HG02798 (cell line): ENCODE measurements around the gene DISC1.

Experiments
- ATAC-seq: cut with Tn5 transposase; IDR thresholded peaks from one replicate; pipeline ENCODE4 v1.9.1; 2021; ENCODE audit warnings: mild to moderate bottlenecking; ENCODE audit not compliant: unreplicated experiment, poor library complexity

DISC1 gene

DNA sequence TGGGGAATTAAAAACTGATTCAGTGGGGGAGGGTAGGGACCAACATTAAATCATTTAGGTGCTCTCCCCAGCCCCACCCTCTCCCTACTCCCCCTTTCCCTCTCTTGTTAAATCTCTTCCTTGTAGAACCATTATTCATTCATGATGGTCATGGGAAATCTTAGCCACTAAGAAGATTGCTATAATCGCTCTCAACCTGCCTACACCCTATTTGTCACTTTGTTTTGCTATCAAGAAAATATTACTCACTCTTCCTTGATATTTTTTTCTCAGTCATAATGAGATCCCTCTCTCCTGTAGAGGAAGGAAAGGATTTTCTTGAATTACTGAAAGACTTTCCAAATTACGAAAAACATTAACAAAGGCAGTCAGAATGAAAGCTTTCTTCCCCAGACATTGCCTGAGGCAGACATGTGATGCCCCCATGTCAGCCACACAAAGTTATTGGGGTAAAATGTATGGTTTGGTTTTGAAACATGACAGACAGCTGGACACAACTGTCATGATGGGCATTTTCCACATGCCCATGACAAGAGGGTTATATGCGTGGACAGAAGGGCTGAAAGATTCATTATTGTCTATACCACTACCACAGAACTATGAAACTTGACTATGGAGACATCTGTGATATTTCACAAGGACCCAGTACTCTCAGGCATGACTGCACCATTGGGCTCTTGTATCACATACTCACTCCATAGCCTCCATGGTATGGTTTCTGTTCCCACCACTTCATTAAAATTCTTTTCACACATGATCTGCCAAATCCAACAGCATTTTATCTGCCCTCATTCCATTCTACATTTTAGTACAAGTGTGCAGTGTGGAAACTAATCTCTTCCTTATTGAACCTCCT, 420.1 kb downstream of the DISC1 start:
- no peak for ATAC-seq

DNA sequence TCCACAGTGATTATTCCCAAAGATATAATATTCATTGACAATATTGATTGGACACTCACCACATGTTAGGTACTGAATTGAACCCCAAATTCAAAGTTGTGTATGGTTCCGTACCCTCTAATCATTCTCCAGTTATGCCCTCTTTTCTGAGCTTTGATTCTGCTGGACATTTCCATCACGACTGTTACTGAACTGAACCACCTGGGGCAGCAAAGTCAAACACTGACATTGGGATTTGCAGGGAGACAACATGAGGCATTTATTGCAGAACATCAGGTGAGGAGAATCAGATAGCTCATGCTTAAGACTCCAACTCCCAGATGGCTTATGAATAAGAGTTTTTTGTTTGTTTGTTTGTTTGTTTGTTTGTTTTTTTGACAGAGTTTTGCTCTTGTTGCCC, 420.9 kb downstream of the DISC1 start:
- no peak for ATAC-seq

DNA sequence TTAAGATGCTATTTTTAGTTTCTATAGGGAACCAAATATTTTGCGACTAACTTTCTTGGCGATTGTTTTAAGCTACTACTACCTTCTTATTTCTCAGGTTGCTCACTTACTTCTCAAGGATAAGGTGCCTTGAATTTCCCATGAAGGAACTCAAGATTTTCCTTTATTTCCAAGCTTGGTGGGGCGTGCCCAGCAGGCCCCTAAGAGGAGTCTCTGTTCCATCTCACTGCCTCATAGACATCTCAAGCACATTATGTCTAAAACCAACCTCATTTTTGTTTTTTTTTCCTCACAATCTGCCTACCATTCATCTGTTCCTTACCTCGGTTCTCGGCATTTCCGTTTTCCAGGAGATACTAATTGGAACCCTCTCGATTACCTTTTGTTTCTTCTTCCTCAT, 421.9 kb downstream of the DISC1 start:
- ATAC-seq, result no peak

DNA sequence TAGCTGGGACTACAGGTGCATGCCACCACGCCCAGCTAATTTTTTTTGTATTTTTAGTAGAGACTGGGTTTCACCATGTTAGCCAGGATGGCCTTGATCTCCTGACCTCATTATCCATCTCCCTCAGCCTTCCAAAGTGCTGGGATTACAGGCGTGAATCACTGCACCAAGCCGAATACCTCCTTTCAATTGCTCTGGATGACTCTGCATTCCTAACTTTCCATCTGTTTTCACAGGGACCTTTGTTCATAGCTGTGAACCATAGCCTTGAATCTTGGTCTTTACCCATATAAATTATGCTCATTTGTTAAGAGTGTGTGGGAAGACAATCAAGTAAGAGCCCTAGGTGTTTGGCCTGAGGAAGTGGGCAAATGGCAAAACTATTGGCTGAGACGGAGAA, 422.7 kb downstream of the DISC1 start:
- no peak for ATAC-seq

DNA sequence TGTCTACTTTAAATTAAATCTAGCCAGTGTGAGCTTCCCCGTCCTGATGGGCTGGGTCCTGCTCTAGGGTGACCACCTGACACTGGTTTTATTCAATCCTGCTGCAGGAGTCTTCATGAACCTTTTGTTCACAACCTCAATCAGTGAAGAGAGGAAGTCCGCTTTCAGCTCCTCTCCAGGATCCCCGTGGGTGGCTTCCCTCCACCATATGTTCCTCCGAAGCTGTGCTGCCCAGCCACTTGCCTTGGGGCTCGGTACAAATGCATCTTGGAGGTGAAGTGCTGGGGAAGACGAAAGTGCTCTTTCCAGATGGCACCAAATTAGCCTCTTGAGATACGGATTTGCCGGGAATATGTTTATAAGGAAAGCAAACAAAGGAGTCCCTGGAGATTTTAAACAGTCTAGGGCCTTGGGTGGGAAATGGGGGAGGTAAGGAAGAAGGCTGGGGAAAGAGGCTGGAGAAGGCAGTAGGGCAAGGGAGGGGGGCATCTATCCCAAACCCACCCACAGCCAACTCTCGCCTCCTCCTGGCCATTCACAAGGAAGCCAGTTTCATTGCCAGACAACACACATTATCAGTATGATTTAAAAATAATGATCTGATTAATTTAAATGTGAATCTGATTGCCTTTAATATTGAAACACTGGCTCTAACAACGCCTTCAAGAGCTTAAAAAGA, 430.8 kb downstream of the DISC1 start:
- no peak for ATAC-seq

DNA sequence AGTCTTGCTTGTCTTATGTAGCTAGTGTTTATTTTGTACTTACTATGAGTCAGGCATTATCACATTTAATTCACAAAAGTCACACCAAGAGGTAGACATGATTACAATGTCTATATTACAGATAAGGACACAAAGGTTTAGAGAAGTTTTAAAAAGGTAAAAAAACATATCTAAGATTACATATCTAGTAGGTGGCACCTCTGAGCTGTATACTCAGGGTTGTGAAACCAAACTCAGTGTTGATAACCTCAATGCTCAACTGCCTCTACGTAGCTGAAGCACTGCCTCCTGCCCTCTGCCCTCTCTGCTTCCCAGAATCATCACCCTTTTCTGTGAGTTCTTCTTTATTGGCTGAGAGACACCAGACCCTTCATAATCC, 431.3 kb downstream of the DISC1 start:
- no peak for ATAC-seq

DNA sequence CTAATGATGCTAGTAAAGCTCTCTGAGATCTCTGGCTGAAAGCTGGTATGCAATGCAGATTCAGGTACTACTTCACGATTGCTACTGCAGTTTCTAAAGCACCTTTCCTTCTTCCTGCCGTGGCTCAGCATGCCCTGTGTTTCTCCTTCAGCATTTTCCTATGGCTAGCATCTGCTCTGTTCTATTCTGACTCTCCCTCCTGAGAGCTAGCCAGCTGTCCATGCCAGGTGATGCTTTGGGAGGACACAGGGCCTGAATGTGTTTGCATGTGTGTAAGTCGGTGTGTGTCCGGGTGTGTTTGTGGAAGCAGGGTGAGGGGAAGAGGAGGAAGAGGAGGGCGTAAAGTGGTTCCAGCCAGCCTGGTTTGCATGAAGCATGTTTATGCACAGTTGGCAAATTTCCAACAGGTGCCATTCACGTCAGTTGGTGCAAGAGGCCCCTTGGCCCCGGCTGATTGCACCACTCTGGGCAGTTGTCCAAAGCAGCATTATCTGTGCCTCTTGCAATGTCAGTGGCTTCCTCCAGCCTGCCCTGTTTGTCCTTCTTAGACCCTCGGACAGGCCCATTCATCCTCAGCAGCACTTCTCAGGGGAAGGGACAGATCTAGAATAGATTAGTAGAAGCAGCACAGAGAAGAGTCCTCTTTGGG, 433.3 kb downstream of the DISC1 start:
- ATAC-seq, result no peak

DNA sequence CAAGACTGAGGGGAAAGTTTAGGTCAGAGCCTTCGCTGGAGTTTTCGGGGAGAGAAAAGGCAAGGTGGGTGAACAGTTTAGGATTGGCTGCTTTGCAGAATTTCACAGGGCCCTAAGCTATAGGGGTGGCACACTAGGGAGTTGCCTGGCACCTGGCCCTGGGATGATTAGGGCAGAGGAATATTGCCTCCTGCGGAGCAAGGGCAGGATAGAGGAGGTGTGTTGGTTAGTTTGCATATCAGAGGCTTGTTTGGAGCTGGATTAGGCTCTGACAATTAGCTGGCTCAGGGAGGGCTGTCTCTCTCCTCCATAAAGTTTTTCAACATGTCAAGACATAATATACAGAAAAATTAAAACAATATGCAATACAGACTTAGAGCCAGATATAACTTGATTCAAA, 436.4 kb downstream of the DISC1 start:
- no peak for ATAC-seq

DNA sequence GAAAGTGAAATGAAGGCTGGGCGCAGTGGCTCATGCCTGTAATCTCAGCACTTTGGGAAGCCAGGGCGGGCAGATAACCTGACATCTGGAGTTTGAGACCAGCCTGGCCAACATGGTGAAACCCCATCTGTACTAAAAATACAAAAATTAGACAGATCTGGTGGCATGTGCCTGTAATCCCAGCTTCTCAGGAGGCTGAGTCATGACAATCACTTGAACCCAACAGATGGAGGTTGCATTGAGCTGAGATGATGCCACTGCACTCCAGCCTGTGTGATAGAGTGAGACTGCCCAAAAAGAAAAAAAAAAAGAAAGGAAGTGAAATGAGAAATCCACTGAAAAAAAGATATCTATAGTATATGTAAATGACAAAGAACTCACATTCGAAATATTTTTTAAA, 439.9 kb downstream of the DISC1 start:
- no peak for ATAC-seq

DNA sequence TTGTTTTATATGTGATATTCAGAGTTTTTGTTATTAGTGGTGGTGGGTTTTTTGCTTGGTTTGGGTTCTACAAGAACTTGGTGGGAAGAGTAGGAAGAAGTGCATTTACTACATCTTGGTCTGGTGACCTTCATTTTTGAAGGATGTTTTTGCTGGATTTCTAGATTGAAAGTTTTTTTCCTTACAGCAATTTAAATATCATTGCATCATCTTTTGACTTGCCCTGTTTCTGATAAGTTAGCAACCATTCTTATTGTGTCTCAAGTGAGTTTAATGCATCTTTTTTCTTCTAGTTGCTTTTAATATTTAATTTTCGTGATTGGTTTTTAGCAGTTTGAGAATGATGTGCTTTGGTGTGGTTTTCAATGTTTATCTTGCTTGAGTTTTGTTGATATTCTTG, 447.7 kb downstream of the DISC1 start:
- no peak for ATAC-seq

DNA sequence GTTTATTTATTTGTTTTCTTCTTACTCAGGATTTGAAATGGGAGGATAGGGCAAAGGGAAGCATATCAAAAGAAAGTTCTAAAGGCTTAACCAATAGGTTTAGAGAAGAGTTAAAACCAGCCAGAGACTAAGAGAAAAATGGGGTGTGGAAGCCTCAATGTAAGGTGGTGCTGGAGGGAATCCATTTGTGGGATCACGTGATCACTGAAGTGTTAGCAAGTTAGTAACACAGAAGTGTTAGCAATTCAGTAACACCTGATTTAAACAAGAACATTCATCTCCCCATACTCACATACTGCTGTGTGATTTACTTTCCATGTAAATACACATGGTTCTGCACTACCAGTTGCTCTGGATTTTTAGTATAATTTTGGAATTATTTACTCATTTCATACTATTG, 451.2 kb downstream of the DISC1 start:
- ATAC-seq, result no peak

DNA sequence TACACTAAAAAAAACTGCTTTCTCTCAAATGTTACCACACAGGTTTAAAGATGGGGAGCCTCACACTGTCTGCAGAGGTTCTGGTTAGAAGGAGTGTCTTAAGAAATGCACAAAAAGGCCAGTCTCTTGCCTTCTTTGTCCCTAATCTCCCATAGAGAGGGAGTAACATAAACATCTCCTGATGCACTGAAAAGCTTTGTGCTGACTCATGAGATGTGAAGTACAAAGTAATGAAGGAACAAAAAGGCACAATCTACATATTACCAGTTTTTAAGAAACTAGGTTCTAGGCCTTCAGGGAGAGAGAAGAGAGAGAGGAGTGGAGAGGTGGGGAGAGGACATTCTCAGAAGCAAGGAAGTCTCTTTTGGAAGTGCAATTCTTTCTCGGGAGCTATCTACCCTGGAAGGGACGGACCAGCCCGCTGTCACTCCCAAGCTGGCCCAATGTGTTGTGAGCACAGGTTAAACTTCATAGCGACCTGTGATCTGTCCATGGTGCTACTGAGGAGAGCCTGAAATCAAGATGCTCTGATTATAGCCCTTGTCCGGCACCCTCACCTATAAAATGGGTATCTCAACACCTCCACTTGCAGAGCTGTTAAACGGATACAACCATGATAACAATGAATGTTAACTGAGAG, 458.1 kb downstream of the DISC1 start:
- no peak for ATAC-seq

DNA sequence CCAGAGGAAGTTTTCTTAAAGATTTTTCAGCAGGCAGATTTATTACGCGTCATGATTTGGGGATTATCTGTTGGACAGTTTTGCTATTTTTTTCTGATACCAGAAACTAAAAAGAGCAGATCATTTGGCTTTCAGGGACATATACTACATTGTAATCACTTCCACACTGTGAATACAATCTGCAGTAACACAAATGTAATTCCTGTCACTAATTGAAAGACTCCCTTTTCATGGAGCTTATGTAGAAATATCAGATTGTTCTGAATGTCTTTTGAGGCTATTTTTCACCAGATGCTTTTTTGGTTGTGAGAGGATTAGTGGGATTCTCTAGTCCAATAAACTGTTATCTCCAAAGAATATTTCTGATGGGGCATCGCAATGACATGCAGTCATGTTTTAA, 464.2 kb downstream of the DISC1 start:
- ATAC-seq, result no peak
